HG03520 (cell line): ENCODE measurements around the gene APOE.
"Not testable (repeated sequence)": the region's sequence is repeated elsewhere in the genome, so short reads cannot be mapped to it uniquely, and the experiment has no call there.

Experiments used
- ATAC-seq: cut with Tn5 transposase; IDR thresholded peaks from one replicate; pipeline ENCODE4 v1.9.1; 2021; ENCODE audit warnings: mild to moderate bottlenecking, moderate library complexity; ENCODE audit not compliant: unreplicated experiment

Gene APOE

GRCh38 chr19:44883922-44884321, 21.7 kb upstream of the APOE start:
- ATAC-seq: no peak

GRCh38 chr19:44884566-44884965, 21.0 kb upstream of the APOE start:
- ATAC-seq: no peak

GRCh38 chr19:44886141-44886540, 19.5 kb upstream of the APOE start:
- no peak for ATAC-seq

GRCh38 chr19:44887648-44888047, 17.9 kb upstream of the APOE start:
- ATAC-seq: no peak

GRCh38 chr19:44888335-44888734, 17.3 kb upstream of the APOE start:
- not testable (repeated sequence) for ATAC-seq

GRCh38 chr19:44889830-44890365, 15.7 kb upstream of the APOE start:
- no peak for ATAC-seq

GRCh38 chr19:44890366-44891015, 15.1 kb upstream of the APOE start:
- peak; percentile 76 for ATAC-seq

- peak; percentile 56 for ATAC-seq
Observed at GRCh38 chr19:44891016-44891882, 14.3 kb upstream of the APOE start, which contains the start of gene TOMM40. Gene TOMM40, plus strand, starts transcription at chr19:44891254. Its CDS starts 162 bp downstream, at chr19:44891416.

GRCh38 chr19:44892932-44893331, 12.7 kb upstream of the APOE start:
- ATAC-seq: no peak

- ATAC-seq: no peak
Observed at GRCh38 chr19:44893332-44894051, 12.1 kb upstream of the APOE start.

- no peak for ATAC-seq
Observed at GRCh38 chr19:44894052-44894400, 11.6 kb upstream of the APOE start.

GRCh38 chr19:44894946-44895345, 10.7 kb upstream of the APOE start:
- no peak for ATAC-seq

GRCh38 chr19:44897835-44898234, 7.8 kb upstream of the APOE start:
- no peak for ATAC-seq

GRCh38 chr19:44900328-44901244, 5.0 kb upstream of the APOE start:
- no peak for ATAC-seq

- ATAC-seq: no peak
Observed at GRCh38 chr19:44903216-44903601, 2.4 kb upstream of the APOE start.

GRCh38 chr19:44903602-44904425, 1.8 kb upstream of the APOE start:
- no peak for ATAC-seq

- no peak for ATAC-seq
Observed at GRCh38 chr19:44904426-44904994, 1.1 kb upstream of the APOE start.

GRCh38 chr19:44907613-44908012, 2.0 kb downstream of the APOE start:
- no peak for ATAC-seq
